GM23338 (cell line): ENCODE measurements around the gene AAGAB. TPM values are rescaled to one million over a fixed set of nuclear protein-coding genes. Genes with fewer than 3 reads are reported as not detected.
"Not testable (repeated sequence)": the region's sequence is repeated elsewhere in the genome, so short reads cannot be mapped to it uniquely, and the experiment has no call there.

Source experiments
- ATAC-seq: fragments of 200-7000 bp; cut with Tn5 transposase; 3 replicates; pipeline ENCODE4 v1.9.1; 2020
- DNase-seq: peaks from one replicate; pipeline ENCODE4 v3.0.0-alpha.2; 2015; ENCODE audit warnings: low spot score
- H2AFZ ChIP-seq: fragments of 200-600 bp; sonication (generic); 2 replicates; pipeline ENCODE4 v1.8.0; 2016; ENCODE audit warnings: antibody characterized with exemption, mild to moderate bottlenecking, moderate library complexity
- H3F3A ChIP-seq: fragments of 200-600 bp; sonication (generic); replicated peaks from 2 replicates; pipeline ENCODE4 v1.8.0; 2017; ENCODE audit warnings: antibody characterized with exemption, mixed run types, low read depth
- H3K27ac ChIP-seq: fragments of 200-600 bp; sonication (generic); 2 replicates; pipeline ENCODE4 v1.6.1; 2016; ENCODE audit warnings: low read depth
- H3K27me3 ChIP-seq: fragments of 200-600 bp; sonication (generic); 2 replicates; pipeline ENCODE4 v1.8.0; 2016; ENCODE audit warnings: mild to moderate bottlenecking, mixed run types, moderate library complexity; ENCODE audit not compliant: insufficient read depth
- H3K36me3 ChIP-seq: fragments of 200-600 bp; sonication (generic); 2 replicates; pipeline ENCODE4 v1.8.0; 2016; ENCODE audit warnings: mild to moderate bottlenecking; ENCODE audit not compliant: insufficient read depth
- H3K4me1 ChIP-seq: fragments of 200-600 bp; sonication (generic); 2 replicates; pipeline ENCODE4 v1.8.0; 2016; ENCODE audit warnings: mild to moderate bottlenecking, moderate library complexity; ENCODE audit not compliant: insufficient read depth
- H3K4me2 ChIP-seq: fragments of 200-600 bp; sonication (generic); 2 replicates; pipeline ENCODE4 v1.7.1; 2017; ENCODE audit warnings: mixed run types
- H3K4me3 ChIP-seq: fragments of 200-600 bp; sonication (generic); 2 replicates; pipeline ENCODE4 v1.6.1; 2016; ENCODE audit warnings: mixed run types
- H3K79me2 ChIP-seq: fragments of 200-600 bp; sonication (generic); replicated peaks from 2 replicates; pipeline ENCODE4 v1.8.0; 2017; ENCODE audit warnings: mild to moderate bottlenecking; ENCODE audit not compliant: insufficient read depth
- H3K9me2 ChIP-seq: fragments of 200-600 bp; sonication (generic); 2 replicates; pipeline ENCODE4 v1.8.0; 2017; ENCODE audit not compliant: insufficient read depth
- H4K20me1 ChIP-seq: fragments of 200-600 bp; sonication (generic); replicated peaks from 2 replicates; pipeline ENCODE4 v1.8.0; 2017; ENCODE audit warnings: mild to moderate bottlenecking; ENCODE audit not compliant: insufficient read depth
- H3K27ac Mint-ChIP-seq: 2 replicates; pipeline ENCODE4 v1.8.0; 2020; ENCODE audit warnings: inconsistent platforms, mild to moderate bottlenecking, moderate library complexity, mixed read lengths
- H3K27me3 Mint-ChIP-seq: 3 replicates; pipeline ENCODE4 v1.8.0; 2022; ENCODE audit warnings: low read depth, mild to moderate bottlenecking, moderate library complexity, mixed read lengths, inconsistent platforms; ENCODE audit not compliant: insufficient read depth, poor library complexity
- H3K36me3 Mint-ChIP-seq: 3 replicates; pipeline ENCODE4 v1.8.0; 2021; ENCODE audit warnings: low read depth, mild to moderate bottlenecking, inconsistent platforms, moderate library complexity, mixed read lengths
- H3K4me1 Mint-ChIP-seq: 3 replicates; pipeline ENCODE4 v1.8.0; 2020; ENCODE audit warnings: mild to moderate bottlenecking, inconsistent platforms, mixed read lengths
- H3K4me3 Mint-ChIP-seq: 3 replicates; pipeline ENCODE4 v1.8.0; 2021; ENCODE audit warnings: moderate library complexity, mild to moderate bottlenecking, inconsistent platforms, mixed read lengths
- H3K9me3 Mint-ChIP-seq: 3 replicates; pipeline ENCODE4 v1.8.0; 2020; ENCODE audit warnings: moderate library complexity, mild to moderate bottlenecking, inconsistent platforms, mixed read lengths
- CREB1 ChIP-seq: fragments of 250-450 bp; sonication (Bioruptor Pico); IDR thresholded peaks from 2 replicates; pipeline ENCODE4 v1.5.0; 2020; ENCODE audit warnings: low read depth, mild to moderate bottlenecking, moderate library complexity
- EZH2 ChIP-seq: fragments of 200-600 bp; sonication (generic); IDR thresholded peaks from one replicate; pipeline ENCODE4 v1.8.0; 2017; ENCODE audit warnings: antibody characterized with exemption, mild to moderate bottlenecking, low read depth; ENCODE audit not compliant: unreplicated experiment
- NANOG ChIP-seq: IDR thresholded peaks from 2 replicates; pipeline ENCODE4 v1.6.1; 2016; ENCODE audit warnings: antibody characterized with exemption, borderline replicate concordance
- POLR2AphosphoS5 ChIP-seq: IDR thresholded peaks from 2 replicates; pipeline ENCODE4 v1.6.1; 2016; ENCODE audit warnings: antibody characterized with exemption, low read depth
- ZNF114 ChIP-seq: fragments of 250-450 bp; sonication (Bioruptor Pico); IDR thresholded peaks from 2 replicates; pipeline ENCODE4 v1.5.0; 2020; ENCODE audit warnings: mild to moderate bottlenecking, moderate library complexity
- polyA plus RNA-seq: library from polyadenylated mRNA; unstranded; fragments of >200 nt; fragmentation: Nextera tagmentation; extraction: Ambion mirVana; gene quantifications from 2 replicates; pipeline ENCODE4 v1.2.1, GENCODE V29; 2016
- total RNA-seq: library from RNA; depleted of rRNA; stranded (reverse); fragments of >200 nt; shearing (Covaris generic); gene quantifications from 2 replicates; pipeline ENCODE4 v1.2.3, GENCODE V29; 2014
- TF ChIP-seq, protein P1 (sequence below): fragments of 250-450 bp; sonication (Bioruptor Pico); IDR thresholded peaks from 2 replicates; pipeline ENCODE4 v1.5.0; 2020; ENCODE audit warnings: mild to moderate bottlenecking, moderate library complexity
- TF ChIP-seq, protein P2 (sequence below), 2 experiments: fragments of 200-600 bp in 1 of 2; sonication (generic) in 1 of 2; conservative IDR thresholded peaks; 2 replicates each; pipeline versions ENCODE4 v1.5.1 to v1.6.1; 2016 to 2017; ENCODE audit warnings: antibody characterized with exemption in 2 of 2, low read depth in 2 of 2, mild to moderate bottlenecking in 2 of 2, moderate library complexity in 1 of 2

AAGAB gene
- total and polyA plus RNA-seq, 2 experiments from 2014 or later: 20.8 to 42.8 TPM

DNA sequence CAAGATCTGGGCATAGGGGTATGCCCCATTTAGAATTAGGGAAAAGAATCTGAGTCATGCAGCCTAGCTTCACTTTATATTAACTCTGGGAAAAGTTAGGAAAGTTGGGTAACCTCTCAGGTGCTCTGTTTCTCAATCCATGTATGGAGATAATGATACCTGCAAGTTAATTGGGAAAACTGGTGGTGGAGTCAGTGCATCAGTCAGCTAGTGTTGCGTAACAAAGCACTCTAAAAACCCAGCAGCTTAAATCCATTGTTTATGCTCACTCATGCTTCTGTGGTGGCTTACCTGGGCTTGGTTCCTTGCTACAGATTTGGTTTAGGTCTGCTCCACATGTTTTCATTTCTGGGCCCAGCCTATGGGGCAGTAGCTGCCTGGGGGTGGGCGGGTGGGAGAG, 98.0 kb downstream of the AAGAB start (continued):
- TF ChIP-seq, protein P1, sequence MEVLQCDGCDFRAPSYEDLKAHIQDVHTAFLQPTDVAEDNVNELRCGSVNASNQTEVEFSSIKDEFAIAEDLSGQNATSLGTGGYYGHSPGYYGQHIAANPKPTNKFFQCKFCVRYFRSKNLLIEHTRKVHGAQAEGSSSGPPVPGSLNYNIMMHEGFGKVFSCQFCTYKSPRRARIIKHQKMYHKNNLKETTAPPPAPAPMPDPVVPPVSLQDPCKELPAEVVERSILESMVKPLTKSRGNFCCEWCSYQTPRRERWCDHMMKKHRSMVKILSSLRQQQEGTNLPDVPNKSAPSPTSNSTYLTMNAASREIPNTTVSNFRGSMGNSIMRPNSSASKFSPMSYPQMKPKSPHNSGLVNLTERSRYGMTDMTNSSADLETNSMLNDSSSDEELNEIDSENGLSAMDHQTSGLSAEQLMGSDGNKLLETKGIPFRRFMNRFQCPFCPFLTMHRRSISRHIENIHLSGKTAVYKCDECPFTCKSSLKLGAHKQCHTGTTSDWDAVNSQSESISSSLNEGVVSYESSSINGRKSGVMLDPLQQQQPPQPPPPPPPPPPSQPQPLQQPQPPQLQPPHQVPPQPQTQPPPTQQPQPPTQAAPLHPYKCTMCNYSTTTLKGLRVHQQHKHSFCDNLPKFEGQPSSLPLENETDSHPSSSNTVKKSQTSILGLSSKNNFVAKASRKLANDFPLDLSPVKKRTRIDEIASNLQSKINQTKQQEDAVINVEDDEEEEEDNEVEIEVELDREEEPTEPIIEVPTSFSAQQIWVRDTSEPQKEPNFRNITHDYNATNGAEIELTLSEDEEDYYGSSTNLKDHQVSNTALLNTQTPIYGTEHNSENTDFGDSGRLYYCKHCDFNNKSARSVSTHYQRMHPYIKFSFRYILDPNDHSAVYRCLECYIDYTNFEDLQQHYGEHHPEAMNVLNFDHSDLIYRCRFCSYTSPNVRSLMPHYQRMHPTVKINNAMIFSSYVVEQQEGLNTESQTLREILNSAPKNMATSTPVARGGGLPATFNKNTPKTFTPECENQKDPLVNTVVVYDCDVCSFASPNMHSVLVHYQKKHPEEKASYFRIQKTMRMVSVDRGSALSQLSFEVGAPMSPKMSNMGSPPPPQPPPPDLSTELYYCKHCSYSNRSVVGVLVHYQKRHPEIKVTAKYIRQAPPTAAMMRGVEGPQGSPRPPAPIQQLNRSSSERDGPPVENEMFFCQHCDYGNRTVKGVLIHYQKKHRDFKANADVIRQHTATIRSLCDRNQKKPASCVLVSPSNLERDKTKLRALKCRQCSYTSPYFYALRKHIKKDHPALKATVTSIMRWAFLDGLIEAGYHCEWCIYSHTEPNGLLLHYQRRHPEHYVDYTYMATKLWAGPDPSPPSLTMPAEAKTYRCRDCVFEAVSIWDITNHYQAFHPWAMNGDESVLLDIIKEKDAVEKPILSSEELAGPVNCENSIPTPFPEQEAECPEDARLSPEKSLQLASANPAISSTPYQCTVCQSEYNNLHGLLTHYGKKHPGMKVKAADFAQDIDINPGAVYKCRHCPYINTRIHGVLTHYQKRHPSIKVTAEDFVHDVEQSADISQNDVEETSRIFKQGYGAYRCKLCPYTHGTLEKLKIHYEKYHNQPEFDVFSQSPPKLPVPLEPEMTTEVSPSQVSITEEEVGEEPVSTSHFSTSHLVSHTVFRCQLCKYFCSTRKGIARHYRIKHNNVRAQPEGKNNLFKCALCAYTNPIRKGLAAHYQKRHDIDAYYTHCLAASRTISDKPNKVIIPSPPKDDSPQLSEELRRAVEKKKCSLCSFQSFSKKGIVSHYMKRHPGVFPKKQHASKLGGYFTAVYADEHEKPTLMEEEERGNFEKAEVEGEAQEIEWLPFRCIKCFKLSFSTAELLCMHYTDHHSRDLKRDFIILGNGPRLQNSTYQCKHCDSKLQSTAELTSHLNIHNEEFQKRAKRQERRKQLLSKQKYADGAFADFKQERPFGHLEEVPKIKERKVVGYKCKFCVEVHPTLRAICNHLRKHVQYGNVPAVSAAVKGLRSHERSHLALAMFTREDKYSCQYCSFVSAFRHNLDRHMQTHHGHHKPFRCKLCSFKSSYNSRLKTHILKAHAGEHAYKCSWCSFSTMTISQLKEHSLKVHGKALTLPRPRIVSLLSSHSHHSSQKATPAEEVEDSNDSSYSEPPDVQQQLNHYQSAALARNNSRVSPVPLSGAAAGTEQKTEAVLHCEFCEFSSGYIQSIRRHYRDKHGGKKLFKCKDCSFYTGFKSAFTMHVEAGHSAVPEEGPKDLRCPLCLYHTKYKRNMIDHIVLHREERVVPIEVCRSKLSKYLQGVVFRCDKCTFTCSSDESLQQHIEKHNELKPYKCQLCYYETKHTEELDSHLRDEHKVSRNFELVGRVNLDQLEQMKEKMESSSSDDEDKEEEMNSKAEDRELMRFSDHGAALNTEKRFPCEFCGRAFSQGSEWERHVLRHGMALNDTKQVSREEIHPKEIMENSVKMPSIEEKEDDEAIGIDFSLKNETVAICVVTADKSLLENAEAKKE (CRISPR knock-in tag): no peak
- no peak for TF ChIP-seq ZNF114 (CRISPR knock-in tag)
- no peak for TF ChIP-seq EZH2

DNA sequence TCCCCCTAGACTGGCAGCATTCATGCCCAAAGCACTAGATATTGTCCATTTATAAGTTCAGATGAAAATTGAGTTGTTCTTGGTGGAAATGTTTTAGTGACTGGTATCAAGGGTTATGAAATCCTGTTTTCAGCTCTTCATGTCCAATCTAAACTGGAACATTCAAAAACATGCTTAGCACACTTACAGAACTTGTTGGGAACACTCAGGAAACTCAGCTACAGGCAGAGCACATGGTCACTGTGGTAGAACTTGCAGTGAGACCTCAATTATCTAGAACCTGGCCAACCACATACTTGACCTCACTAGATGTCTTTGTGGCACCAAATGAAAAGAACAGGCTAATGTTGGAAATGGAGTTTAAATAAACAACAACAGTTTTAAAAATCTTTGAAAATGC, 100.2 kb downstream of the AAGAB start:
- H3K36me3 ChIP-seq: no peaks in the 10 kb centered on the region
- H3K27ac Mint-ChIP-seq: no peak overlapping the region
- H3K27me3 ChIP-seq: no peaks in the 10 kb centered on the region
- peaks cover 8% of the 10 kb centered on the region for H3F3A ChIP-seq
- H3K27ac ChIP-seq: no peak overlapping the region
- no peaks in the 10 kb centered on the region for H3K27me3 Mint-ChIP-seq
- no peak for DNase-seq
- no peak overlapping the region for H2AFZ ChIP-seq
- TF ChIP-seq POLR2AphosphoS5: no peak
- no peak for TF ChIP-seq NANOG
- no peak for TF ChIP-seq CREB1 (CRISPR knock-in tag)
- TF ChIP-seq, protein P2, sequence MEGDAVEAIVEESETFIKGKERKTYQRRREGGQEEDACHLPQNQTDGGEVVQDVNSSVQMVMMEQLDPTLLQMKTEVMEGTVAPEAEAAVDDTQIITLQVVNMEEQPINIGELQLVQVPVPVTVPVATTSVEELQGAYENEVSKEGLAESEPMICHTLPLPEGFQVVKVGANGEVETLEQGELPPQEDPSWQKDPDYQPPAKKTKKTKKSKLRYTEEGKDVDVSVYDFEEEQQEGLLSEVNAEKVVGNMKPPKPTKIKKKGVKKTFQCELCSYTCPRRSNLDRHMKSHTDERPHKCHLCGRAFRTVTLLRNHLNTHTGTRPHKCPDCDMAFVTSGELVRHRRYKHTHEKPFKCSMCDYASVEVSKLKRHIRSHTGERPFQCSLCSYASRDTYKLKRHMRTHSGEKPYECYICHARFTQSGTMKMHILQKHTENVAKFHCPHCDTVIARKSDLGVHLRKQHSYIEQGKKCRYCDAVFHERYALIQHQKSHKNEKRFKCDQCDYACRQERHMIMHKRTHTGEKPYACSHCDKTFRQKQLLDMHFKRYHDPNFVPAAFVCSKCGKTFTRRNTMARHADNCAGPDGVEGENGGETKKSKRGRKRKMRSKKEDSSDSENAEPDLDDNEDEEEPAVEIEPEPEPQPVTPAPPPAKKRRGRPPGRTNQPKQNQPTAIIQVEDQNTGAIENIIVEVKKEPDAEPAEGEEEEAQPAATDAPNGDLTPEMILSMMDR (conservative IDR thresholded peaks at IDR 0.05; ENCODE audit: low read depth in 2 of 2): no peak
- H4K20me1 ChIP-seq: no peaks in the 10 kb centered on the region
- no peaks in the 10 kb centered on the region for H3K9me2 ChIP-seq
- no peak for ATAC-seq
- peaks cover 3% of the 10 kb centered on the region; the same call in 1 of the 3 replicates for H3K9me3 Mint-ChIP-seq
- H3K4me2 ChIP-seq: no peak overlapping the region
- H3K4me1 ChIP-seq: peaks cover 31% of the 10 kb centered on the region
- no peak overlapping the region for H3K4me3 Mint-ChIP-seq
- peaks cover 31% of the 10 kb centered on the region for H3K4me1 Mint-ChIP-seq
- H3K36me3 Mint-ChIP-seq: no peaks in the 10 kb centered on the region; the same call in 2 of the 3 replicates
- H3K4me3 ChIP-seq: no peak overlapping the region
- 0 out of 2 replicates have a peak, but pooled peaks cover 13% of the 10 kb centered on the region for H3K79me2 ChIP-seq

DNA sequence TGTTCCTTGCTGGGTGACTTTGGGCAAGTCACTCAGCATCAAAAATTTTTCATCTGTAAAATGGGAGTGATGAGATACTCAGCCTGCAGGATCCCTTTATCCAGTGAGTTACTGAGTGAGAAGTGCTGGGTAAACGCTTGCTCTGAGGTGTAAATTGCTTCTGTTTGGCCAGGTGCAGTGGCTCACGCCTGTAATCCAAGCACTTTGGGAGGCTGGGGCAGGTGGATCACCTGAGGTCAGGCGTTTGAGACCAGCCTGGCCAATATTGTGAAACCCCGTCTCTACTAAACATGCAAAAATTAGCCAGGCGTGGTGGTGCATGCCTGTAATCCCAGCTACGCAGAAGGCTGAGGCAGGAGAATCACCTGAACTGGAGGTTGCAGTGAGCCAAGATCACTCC, 101.4 kb downstream of the AAGAB start:
- not testable (repeated sequence) for H2AFZ ChIP-seq, H3K9me2 ChIP-seq, H3K9me3 Mint-ChIP-seq, H3K36me3 Mint-ChIP-seq, H3K4me3 ChIP-seq, H3K27me3 Mint-ChIP-seq, H3K36me3 ChIP-seq, DNase-seq, H4K20me1 ChIP-seq, H3K27me3 ChIP-seq
- H3K4me2 ChIP-seq: peak overlapping the region; percentile 52; the same call in 1 of the 2 replicates
- H3K27ac ChIP-seq: peak overlapping the region; percentile 66; the same call in 1 of the 2 replicates
- ATAC-seq: peak; percentile 19; the same call in 2 of the 3 replicates
- H3F3A ChIP-seq: peaks cover 17% of the 10 kb centered on the region
- H3K4me1 ChIP-seq: peaks cover 43% of the 10 kb centered on the region
- H3K79me2 ChIP-seq: 0 out of 2 replicates have a peak, but pooled peaks cover 13% of the 10 kb centered on the region
- Mint-ChIP-seq H3K4me3 (peak overlapping the region; percentile 28; the same call in 1 of the 3 replicates), H3K4me1 (peaks cover 43% of the 10 kb centered on the region), H3K27ac (peak overlapping the region; percentile 80; the same call in 1 of the 2 replicates)
